ENCODE measurements around the gene LCK. TPM values are rescaled to one million over a fixed set of nuclear protein-coding genes. Genes with fewer than 3 reads are reported as not detected.
"Not testable (repeated sequence)": the region's sequence is repeated elsewhere in the genome, so short reads cannot be mapped to it uniquely, and the experiment has no call there.

The LCK gene
- polyA plus RNA-seq, 2 donors: 2.3 to 2.4 TPM

GRCh38 chr1:32291145-32291707, 40.2 kb downstream of the LCK start:
- 29 to 42% methylated on average over 10 of the region's 10 CpGs for WGBS, 2 donors
- Histone ChIP-seq H3K36me3 (ENCODE audit: control insufficient read depth in 2 of 2, insufficient read depth in 2 of 2, low read length in 1 of 2) (no peaks in the 10 kb centered on the region), H3K27me3 (ENCODE audit: control insufficient read depth in 1 of 2, insufficient read depth in 2 of 2, low read length in 2 of 2) (no peaks in the 10 kb centered on the region), H3K4me1 (ENCODE audit: control insufficient read depth in 2 of 2, insufficient read depth in 2 of 2, low read length in 1 of 2) (peaks cover 2 to 5% of the 10 kb centered on the region in 2 donors), H3K27ac (ENCODE audit: low read depth in 2 of 2, low read length in 1 of 2) (peak overlapping the region; percentile 92 to 94), H3K9me3 (ENCODE audit: control insufficient read depth in 2 of 2, insufficient read depth in 1 of 2, low read depth in 1 of 2, low read length in 1 of 2) (peaks cover 0 to 3% of the 10 kb centered on the region in 2 donors), H3K4me3 (ENCODE audit: low read depth in 1 of 2, low read length in 2 of 2) (peak overlapping the region; percentile 66 to 95)

GRCh38 chr1:32291708-32292538, 40.9 kb downstream of the LCK start, which contains the start of gene HDAC1:
Gene HDAC1 (plus strand): TSS chr1:32292083. CDS start chr1:32292170, 87 bp downstream.
- Histone ChIP-seq H3K27me3 (ENCODE audit: control insufficient read depth in 1 of 2, insufficient read depth in 2 of 2, low read length in 2 of 2) (no peaks in the 10 kb centered on the region), H3K4me3 (ENCODE audit: low read depth in 1 of 2, low read length in 2 of 2) (peak within 1 kb of the TSS; percentile 66 to 95), H3K27ac (ENCODE audit: low read depth in 2 of 2, low read length in 1 of 2) (peak within 1 kb of the TSS; percentile 92 to 94), H3K4me1 (ENCODE audit: control insufficient read depth in 2 of 2, insufficient read depth in 2 of 2, low read length in 1 of 2) (peaks cover 2 to 5% of the 10 kb centered on the region in 2 donors), H3K36me3 (ENCODE audit: control insufficient read depth in 2 of 2, insufficient read depth in 2 of 2, low read length in 1 of 2) (no peaks in the 10 kb centered on the region), H3K9me3 (ENCODE audit: control insufficient read depth in 2 of 2, insufficient read depth in 1 of 2, low read depth in 1 of 2, low read length in 1 of 2) (peaks cover 0 to 3% of the 10 kb centered on the region in 2 donors)
- 0 to 1% methylated on average over 66 to 67 of the region's 67 CpGs for whole genome bisulfite sequencing, 2 donors

- H3K27ac ChIP-seq (ENCODE audit: low read depth in 2 of 2, low read length in 1 of 2): peak overlapping the region in 1 of 2 donors; percentile 7
- not testable (repeated sequence) for H3K4me1 ChIP-seq (ENCODE audit: control insufficient read depth in 2 of 2, insufficient read depth in 2 of 2, low read length in 1 of 2); H3K4me3 ChIP-seq (ENCODE audit: low read depth in 1 of 2, low read length in 2 of 2); H3K9me3 ChIP-seq (ENCODE audit: control insufficient read depth in 2 of 2, insufficient read depth in 1 of 2, low read depth in 1 of 2, low read length in 1 of 2); H3K36me3 ChIP-seq (ENCODE audit: control insufficient read depth in 2 of 2, insufficient read depth in 2 of 2, low read length in 1 of 2); H3K27me3 ChIP-seq (ENCODE audit: control insufficient read depth in 1 of 2, insufficient read depth in 2 of 2, low read length in 2 of 2)
- WGBS, 2 donors: 94 to 95% methylated on average over 16 of the region's 16 CpGs
Observed at GRCh38 chr1:32298211-32298610, 47.1 kb downstream of the LCK start.

GRCh38 chr1:32299327-32299726, 48.3 kb downstream of the LCK start:
- H3K4me3 ChIP-seq (ENCODE audit: low read depth in 1 of 2, low read length in 2 of 2): no peak overlapping the region
- peaks cover 0 to 4% of the 10 kb centered on the region in 2 donors for H3K36me3 ChIP-seq (ENCODE audit: control insufficient read depth in 2 of 2, insufficient read depth in 2 of 2, low read length in 1 of 2)
- H3K27ac ChIP-seq (ENCODE audit: low read depth in 2 of 2, low read length in 1 of 2): peak overlapping the region in 1 of 2 donors; percentile 7
- no peaks in the 10 kb centered on the region for H3K9me3 ChIP-seq (ENCODE audit: control insufficient read depth in 2 of 2, insufficient read depth in 1 of 2, low read depth in 1 of 2, low read length in 1 of 2)
- H3K27me3 ChIP-seq (ENCODE audit: control insufficient read depth in 1 of 2, insufficient read depth in 2 of 2, low read length in 2 of 2): no peaks in the 10 kb centered on the region
- H3K4me1 ChIP-seq (ENCODE audit: control insufficient read depth in 2 of 2, insufficient read depth in 2 of 2, low read length in 1 of 2): peaks cover 0 to 2% of the 10 kb centered on the region in 2 donors

GRCh38 chr1:32303358-32303757, 52.3 kb downstream of the LCK start:
- Histone ChIP-seq H3K4me3 (ENCODE audit: low read depth in 1 of 2, low read length in 2 of 2) (no peak overlapping the region), H3K4me1 (ENCODE audit: control insufficient read depth in 2 of 2, insufficient read depth in 2 of 2, low read length in 1 of 2) (no peaks in the 10 kb centered on the region), H3K36me3 (ENCODE audit: control insufficient read depth in 2 of 2, insufficient read depth in 2 of 2, low read length in 1 of 2) (peaks cover 0 to 4% of the 10 kb centered on the region in 2 donors), H3K27me3 (ENCODE audit: control insufficient read depth in 1 of 2, insufficient read depth in 2 of 2, low read length in 2 of 2) (no peaks in the 10 kb centered on the region), H3K9me3 (ENCODE audit: control insufficient read depth in 2 of 2, insufficient read depth in 1 of 2, low read depth in 1 of 2, low read length in 1 of 2) (no peaks in the 10 kb centered on the region), H3K27ac (ENCODE audit: low read depth in 2 of 2, low read length in 1 of 2) (no peak overlapping the region)
- WGBS, 2 donors: 96% methylated on average over 3 of the region's 3 CpGs

GRCh38 chr1:32303997-32304622, 53.0 kb downstream of the LCK start:
- no peaks in the 10 kb centered on the region for H3K9me3 ChIP-seq (ENCODE audit: control insufficient read depth in 2 of 2, insufficient read depth in 1 of 2, low read depth in 1 of 2, low read length in 1 of 2)
- no peak overlapping the region for H3K27ac ChIP-seq (ENCODE audit: low read depth in 2 of 2, low read length in 1 of 2)
- no peaks in the 10 kb centered on the region for H3K27me3 ChIP-seq (ENCODE audit: control insufficient read depth in 1 of 2, insufficient read depth in 2 of 2, low read length in 2 of 2)
- H3K4me1 ChIP-seq (ENCODE audit: control insufficient read depth in 2 of 2, insufficient read depth in 2 of 2, low read length in 1 of 2): no peaks in the 10 kb centered on the region
- H3K36me3 ChIP-seq (ENCODE audit: control insufficient read depth in 2 of 2, insufficient read depth in 2 of 2, low read length in 1 of 2): peaks cover 0 to 4% of the 10 kb centered on the region in 2 donors
- no peak overlapping the region for H3K4me3 ChIP-seq (ENCODE audit: low read depth in 1 of 2, low read length in 2 of 2)
- 89 to 96% methylated on average over 3 of the region's 3 CpGs for WGBS, 2 donors

- H3K36me3 ChIP-seq (ENCODE audit: control insufficient read depth in 2 of 2, insufficient read depth in 2 of 2, low read length in 1 of 2): peaks cover 0 to 4% of the 10 kb centered on the region in 2 donors
- H3K4me1 ChIP-seq (ENCODE audit: control insufficient read depth in 2 of 2, insufficient read depth in 2 of 2, low read length in 1 of 2): no peaks in the 10 kb centered on the region
- H3K27ac ChIP-seq (ENCODE audit: low read depth in 2 of 2, low read length in 1 of 2): no peak overlapping the region
- H3K27me3 ChIP-seq (ENCODE audit: control insufficient read depth in 1 of 2, insufficient read depth in 2 of 2, low read length in 2 of 2): no peaks in the 10 kb centered on the region
- 97 to 100% methylated on average over 2 of the region's 2 CpGs for WGBS, 2 donors
- H3K4me3 ChIP-seq (ENCODE audit: low read depth in 1 of 2, low read length in 2 of 2): no peak overlapping the region
- H3K9me3 ChIP-seq (ENCODE audit: control insufficient read depth in 2 of 2, insufficient read depth in 1 of 2, low read depth in 1 of 2, low read length in 1 of 2): no peaks in the 10 kb centered on the region
Observed at GRCh38 chr1:32305310-32305709, 54.2 kb downstream of the LCK start.

- H3K9me3 ChIP-seq (ENCODE audit: control insufficient read depth in 2 of 2, insufficient read depth in 1 of 2, low read depth in 1 of 2, low read length in 1 of 2): no peaks in the 10 kb centered on the region
- H3K4me1 ChIP-seq (ENCODE audit: control insufficient read depth in 2 of 2, insufficient read depth in 2 of 2, low read length in 1 of 2): no peaks in the 10 kb centered on the region
- H3K4me3 ChIP-seq (ENCODE audit: low read depth in 1 of 2, low read length in 2 of 2): no peak overlapping the region
- WGBS, 2 donors: 56 to 64% methylated on average over 2 of the region's 2 CpGs
- H3K36me3 ChIP-seq (ENCODE audit: control insufficient read depth in 2 of 2, insufficient read depth in 2 of 2, low read length in 1 of 2): peaks cover 0 to 4% of the 10 kb centered on the region in 2 donors
- H3K27ac ChIP-seq (ENCODE audit: low read depth in 2 of 2, low read length in 1 of 2): no peak overlapping the region
- no peaks in the 10 kb centered on the region for H3K27me3 ChIP-seq (ENCODE audit: control insufficient read depth in 1 of 2, insufficient read depth in 2 of 2, low read length in 2 of 2)
Observed at GRCh38 chr1:32307324-32307723, 56.3 kb downstream of the LCK start.

GRCh38 chr1:32309960-32310359, 58.9 kb downstream of the LCK start:
- H3K36me3 ChIP-seq (ENCODE audit: control insufficient read depth in 2 of 2, insufficient read depth in 2 of 2, low read length in 1 of 2): no peaks in the 10 kb centered on the region
- H3K9me3 ChIP-seq (ENCODE audit: control insufficient read depth in 2 of 2, insufficient read depth in 1 of 2, low read depth in 1 of 2, low read length in 1 of 2): no peaks in the 10 kb centered on the region
- no peak overlapping the region for H3K27ac ChIP-seq (ENCODE audit: low read depth in 2 of 2, low read length in 1 of 2)
- H3K4me1 ChIP-seq (ENCODE audit: control insufficient read depth in 2 of 2, insufficient read depth in 2 of 2, low read length in 1 of 2): no peaks in the 10 kb centered on the region
- no peaks in the 10 kb centered on the region for H3K27me3 ChIP-seq (ENCODE audit: control insufficient read depth in 1 of 2, insufficient read depth in 2 of 2, low read length in 2 of 2)
- 69 to 84% methylated on average over 1 of the region's 1 CpG for WGBS, 2 donors
- no peak overlapping the region for H3K4me3 ChIP-seq (ENCODE audit: low read depth in 1 of 2, low read length in 2 of 2)

Data from esophagus (tissue), 2 donors.